GM12878 (cell line): Measurements from ENCODE around the gene CRYL1. TPM values are rescaled to one million over a fixed set of nuclear protein-coding genes. Genes with fewer than 3 reads are reported as not detected.

Experiments
- BRCA1 ChIP-seq: IDR thresholded peaks from 2 replicates; pipeline ENCODE4 v1.6.1; 2011; ENCODE audit warnings: low read depth, low read length, improper control_type of control experiment
- CREB1 ChIP-seq: IDR thresholded peaks from 2 replicates; pipeline ENCODE4 v1.6.1; 2012; ENCODE audit warnings: low read depth, mild to moderate bottlenecking, inconsistent platforms
- CTCF ChIP-seq, 3 experiments: IDR thresholded peaks in 2 of 3; conservative IDR thresholded peaks in 1 of 3; 2 replicates each; pipeline ENCODE4 v1.5.1; 2011; ENCODE audit warnings: low read depth in 3 of 3, low read length in 3 of 3, mild to moderate bottlenecking in 3 of 3, control low read depth in 2 of 3, moderate library complexity in 2 of 3, inconsistent platforms in 1 of 3, mixed read lengths in 1 of 3; ENCODE audit not compliant: control insufficient read depth in 2 of 3, insufficient read depth in 1 of 3; ENCODE audit errors: extremely low read depth in 1 of 3
- EGR1 ChIP-seq, 2 experiments: IDR thresholded peaks; 1 replicate in 1 of 2; 2 replicates in 1 of 2; pipeline ENCODE4 v1.6.1; 2011 to 2012; ENCODE audit warnings: low read depth in 2 of 2, low read length in 2 of 2, borderline replicate concordance in 1 of 2, mild to moderate bottlenecking in 1 of 2, moderate library complexity in 1 of 2
- EP300 ChIP-seq, 2 experiments: fragments of 150-350 bp in 1 of 2; IDR thresholded peaks; 2 replicates each; pipeline ENCODE4 v1.6.1; 2011 to 2012; ENCODE audit warnings: low read depth in 2 of 2, low read length in 2 of 2, borderline replicate concordance in 1 of 2, improper control_type of control experiment in 1 of 2, inconsistent platforms in 1 of 2; ENCODE audit not compliant: control insufficient read depth in 1 of 2
- EZH2 ChIP-seq: IDR thresholded peaks from 2 replicates; pipeline ENCODE4 v1.6.1; 2012; ENCODE audit warnings: low read depth, mild to moderate bottlenecking, control low read depth, inconsistent platforms, low read length, borderline replicate concordance; ENCODE audit not compliant: control insufficient read depth
- FOXM1 ChIP-seq: IDR thresholded peaks from 2 replicates; pipeline ENCODE4 v1.6.1; 2012; ENCODE audit warnings: low read depth, mild to moderate bottlenecking, inconsistent platforms, low read length, moderate library complexity
- GATAD2B ChIP-seq: fragments of 450-650 bp; conservative IDR thresholded peaks from 2 replicates; pipeline ENCODE4 v1.6.1; 2017; ENCODE audit warnings: low read depth, mild to moderate bottlenecking, moderate library complexity
- HDAC6 ChIP-seq: fragments of 200-600 bp; sonication (generic); IDR thresholded peaks from one replicate; pipeline ENCODE4 v1.8.0; 2017; ENCODE audit warnings: antibody characterized with exemption; ENCODE audit not compliant: unreplicated experiment
- IKZF1 ChIP-seq: fragments of 450-650 bp; conservative IDR thresholded peaks from 2 replicates; pipeline ENCODE4 v1.6.1; 2017; ENCODE audit warnings: antibody characterized with exemption, mild to moderate bottlenecking
- IKZF2 ChIP-seq, 2 experiments: fragments of 450-650 bp; IDR thresholded peaks; 2 replicates each; pipeline ENCODE4 v1.6.1; 2017; ENCODE audit warnings: mild to moderate bottlenecking in 2 of 2, moderate library complexity in 2 of 2
- IRF4 ChIP-seq: IDR thresholded peaks from 2 replicates; pipeline ENCODE4 v1.6.1; 2011; ENCODE audit warnings: low read depth, low read length
- MTA2 ChIP-seq: fragments of 450-650 bp; IDR thresholded peaks from 2 replicates; pipeline ENCODE4 v1.6.1; 2016; ENCODE audit warnings: low read depth, mild to moderate bottlenecking, moderate library complexity
- NFIC ChIP-seq: IDR thresholded peaks from 2 replicates; pipeline ENCODE4 v1.6.1; 2012; ENCODE audit warnings: low read depth, mild to moderate bottlenecking, inconsistent platforms, low read length, moderate library complexity
- POLR2AphosphoS2 ChIP-seq: IDR thresholded peaks from 2 replicates; pipeline ENCODE4 v1.6.1; 2011; ENCODE audit warnings: low read depth, mild to moderate bottlenecking, low read length, improper control_type of control experiment, moderate library complexity
- PRDM15 ChIP-seq: fragments of 450-650 bp; formaldehyde crosslinking; IDR thresholded peaks from 2 replicates; pipeline ENCODE4 v1.4.0; 2020; ENCODE audit warnings: mild to moderate bottlenecking, moderate library complexity
- RUNX3 ChIP-seq: IDR thresholded peaks from 2 replicates; pipeline ENCODE4 v1.6.1; 2012; ENCODE audit warnings: low read length, inconsistent platforms
- SIN3A ChIP-seq: IDR thresholded peaks from 2 replicates; pipeline ENCODE4 v1.6.1; 2012; ENCODE audit warnings: low read depth, low read length, improper control_type of control experiment
- SMARCA5 ChIP-seq: fragments of 450-650 bp; IDR thresholded peaks from 2 replicates; pipeline ENCODE4 v1.6.1; 2017; ENCODE audit warnings: mild to moderate bottlenecking
- SUZ12 ChIP-seq: fragments of 200-600 bp; sonication (generic); IDR thresholded peaks from one replicate; pipeline ENCODE4 v1.6.1; 2018; ENCODE audit warnings: antibody characterized with exemption, mild to moderate bottlenecking; ENCODE audit not compliant: unreplicated experiment
- TAF1 ChIP-seq: IDR thresholded peaks from 2 replicates; pipeline ENCODE4 v1.6.1; 2011; ENCODE audit warnings: mild to moderate bottlenecking, low read depth, low read length, borderline replicate concordance
- TCF3 ChIP-seq: IDR thresholded peaks from 2 replicates; pipeline ENCODE4 v1.6.1; 2012; ENCODE audit warnings: low read depth, mild to moderate bottlenecking, low read length, borderline replicate concordance; ENCODE audit not compliant: insufficient read depth
- USF1 ChIP-seq: IDR thresholded peaks from 2 replicates; pipeline ENCODE4 v1.6.1; 2011; ENCODE audit warnings: borderline replicate concordance, low read depth, mild to moderate bottlenecking, moderate library complexity, mixed read lengths, low read length; ENCODE audit not compliant: insufficient read depth; ENCODE audit errors: extremely low read length
- polyA plus RNA-seq, 11 experiments: library from polyadenylated mRNA; depleted of rRNA in 4 of 11; unstranded in 6 of 11; stranded (reverse) in 5 of 11; fragments of >200 nt; fragmentation: Nextera tagmentation in 4 of 11; fragmentation: Illumina TruSeq in 1 of 11; extraction: Ambion mirVana in 4 of 11; extraction: Trizol in 1 of 11; gene quantifications; 1 replicate in 1 of 11; 2 replicates in 10 of 11; pipeline versions ENCODE4 v1.2.1 to v1.2.3, GENCODE V29; 2011 to 2016; ENCODE audit warnings: inconsistent platforms in 2 of 11, missing spikeins in 2 of 11, low read depth in 1 of 11
- total RNA-seq, 4 experiments: library from RNA; depleted of rRNA in 3 of 4; stranded (reverse); fragments of >200 nt in 3 of 4; fragmentation: Illumina TruSeq in 1 of 4; extraction: Trizol in 1 of 4; gene quantifications; 2 replicates each; pipeline versions ENCODE4 v1.2.1 to v1.2.3, GENCODE V29; 2013 to 2021

The CRYL1 gene
- total and polyA plus RNA-seq, 10 of the 15 experiments (the other 5 are each of a cell fraction or from before 2014, with no cell fraction given) = 5.5 to 36.7 (median 12.2) TPM

- TF ChIP-seq PRDM15 (no peak), BRCA1 (no peak), CTCF (IDR thresholded peaks at IDR 0.05 in 2 of 3, conservative IDR thresholded peaks at IDR 0.05 in 1 of 3; ENCODE audit: control insufficient read depth in 2 of 3, extremely low read depth in 1 of 3, insufficient read depth in 1 of 3, low read depth in 3 of 3, low read length in 3 of 3) (no peak), EP300 (IDR thresholded peaks at IDR 0.05; ENCODE audit: borderline replicate concordance in 1 of 2, control insufficient read depth in 1 of 2, low read depth in 2 of 2, low read length in 2 of 2) (no peak; a peak in 2 of 4 replicates), EZH2 (no peak), MTA2 (0 out of 2 replicates have a peak, but pooled peaks have one; percentile 21), EGR1 (IDR thresholded peaks at IDR 0.05; ENCODE audit: borderline replicate concordance in 1 of 2, low read depth in 2 of 2, low read length in 2 of 2) (peak in 1 of 2 experiments; percentile 77; a peak in 2 of 3 replicates), NFIC (peak; percentile 85), USF1 (peak; percentile 34), TCF3 (peak; percentile 84; the same call in 1 of the 2 replicates), SIN3A (no peak), GATAD2B (0 out of 2 replicates have a peak, but pooled peaks have one; percentile 38), SMARCA5 (no peak), POLR2AphosphoS2 (no peak), IKZF2 (IDR thresholded peaks at IDR 0.05) (peak; percentile 69 to 72), SUZ12 (no peak), IKZF1 (peak; percentile 88), FOXM1 (peak; percentile 75), IRF4 (peak; percentile 55; the same call in 1 of the 2 replicates), HDAC6 (no peak), CREB1 (peak; percentile 76; the same call in 1 of the 2 replicates), RUNX3 (peak; percentile 99), TAF1 (no peak)
Measured at GRCh38 chr13:20475927-20476691, 49.5 kb downstream of the CRYL1 start (continued).
